ENCODE measurements around the gene PBX4.

DNA sequence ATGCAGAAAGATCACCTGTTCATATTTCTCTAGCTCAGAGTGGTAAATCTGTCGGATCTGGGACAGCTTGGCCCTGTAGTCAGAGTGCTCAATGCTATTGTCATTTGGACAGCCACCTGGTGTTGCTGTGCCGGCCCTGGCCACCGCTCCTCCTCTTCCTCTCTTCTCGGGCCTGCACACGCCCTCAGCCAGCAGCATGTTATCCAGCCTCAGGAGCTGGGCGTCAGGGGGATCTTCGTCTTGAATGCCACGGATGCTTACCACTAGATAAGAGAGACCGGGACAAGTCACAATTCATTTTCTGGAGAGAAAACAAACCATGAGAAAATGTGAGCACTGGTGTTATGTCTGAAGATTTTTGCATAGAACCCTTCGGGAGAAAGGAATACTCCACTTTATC, 47.9 kb downstream of the PBX4 start:
- TF ChIP-seq ZNF274 (IDR thresholded peaks at IDR 0.05; ENCODE audit: low read depth, low read length): no peak
- no peak for TF ChIP-seq YY1 (IDR thresholded peaks at IDR 0.05; ENCODE audit: insufficient read depth, insufficient read length)

All from NT2/D1 (cell line).